DLD1 (cell line): Measurements from ENCODE around the gene OR1J4.
"Not testable (repeated sequence)": the region's sequence is repeated elsewhere in the genome, so short reads cannot be mapped to it uniquely, and the experiment has no call there.

ENCODE experiments used
- in situ Hi-C: cut with HindIII; loops from 2 replicates; pipeline ENCODE4 v1.10.0; 2017; ENCODE audit warnings: low sequenced_read_pairs

OR1J4 gene, protein sequence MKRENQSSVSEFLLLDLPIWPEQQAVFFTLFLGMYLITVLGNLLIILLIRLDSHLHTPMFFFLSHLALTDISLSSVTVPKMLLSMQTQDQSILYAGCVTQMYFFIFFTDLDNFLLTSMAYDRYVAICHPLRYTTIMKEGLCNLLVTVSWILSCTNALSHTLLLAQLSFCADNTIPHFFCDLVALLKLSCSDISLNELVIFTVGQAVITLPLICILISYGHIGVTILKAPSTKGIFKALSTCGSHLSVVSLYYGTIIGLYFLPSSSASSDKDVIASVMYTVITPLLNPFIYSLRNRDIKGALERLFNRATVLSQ

DNA sequence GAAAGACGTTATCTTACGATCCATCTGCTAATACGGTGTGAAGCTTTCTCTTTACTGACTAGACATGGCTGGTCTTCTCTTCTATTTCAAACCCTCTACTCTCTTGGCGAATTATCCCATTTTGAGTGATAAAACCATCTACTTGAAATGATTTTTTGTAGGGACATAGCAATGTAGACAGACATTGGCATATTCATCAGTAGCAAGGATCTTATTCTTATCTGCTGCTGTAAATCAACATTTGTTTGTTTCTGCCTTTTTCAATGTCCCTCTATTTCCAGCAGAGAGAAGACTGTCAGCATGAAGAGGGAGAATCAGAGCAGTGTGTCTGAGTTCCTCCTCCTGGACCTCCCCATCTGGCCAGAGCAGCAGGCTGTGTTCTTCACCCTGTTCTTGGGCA is at the start of gene OR1J4:
OR1J4 (plus strand) TSS at position 301 of the 400 bp plus-strand sequence; CDS start at position 301, 0 bp downstream.
- in situ Hi-C loops, result no loop called here

DNA sequence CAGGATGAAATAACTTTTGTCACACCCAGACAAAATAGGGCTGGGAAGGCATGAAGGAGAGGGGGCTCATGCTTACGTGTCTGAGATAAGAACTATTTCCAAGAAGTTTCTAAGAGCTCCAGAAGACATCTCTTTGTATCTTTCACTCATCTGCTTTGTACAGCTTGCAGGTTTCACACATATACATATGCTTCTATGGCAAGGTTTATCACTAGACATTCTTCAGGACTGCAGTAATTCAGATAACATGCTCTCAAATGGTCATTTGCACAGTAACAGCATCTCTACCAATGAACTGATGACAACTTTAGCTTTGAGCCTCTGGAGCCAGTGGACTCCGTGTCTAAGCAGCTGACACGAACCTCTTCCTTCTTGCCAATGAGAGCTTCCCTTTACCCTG is 44.4 kb upstream of the OR1J4 start:
- in situ Hi-C loops, result no loop called here

DNA sequence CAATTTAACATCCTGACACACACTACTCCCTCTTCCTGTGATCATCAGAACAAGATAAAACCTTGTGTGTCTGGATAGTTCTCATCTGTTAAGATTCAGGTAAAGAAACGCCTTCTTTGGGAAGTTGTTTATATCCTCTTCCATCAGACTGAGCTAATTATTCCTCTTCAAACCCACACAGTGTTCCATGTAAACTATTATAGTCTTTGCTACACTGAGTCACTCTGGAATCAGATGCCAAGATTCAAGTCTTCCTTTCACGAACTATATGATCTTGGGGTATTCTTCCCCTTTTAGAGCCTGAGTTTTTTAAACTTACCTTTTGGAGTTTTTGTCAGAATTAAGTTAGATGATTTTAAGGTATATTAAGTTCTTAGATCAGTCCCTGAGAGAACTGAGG is 43.2 kb upstream of the OR1J4 start:
- in situ Hi-C loops, result no loop called here

GRCh38 chr9:122477346-122477745 is 41.6 kb upstream of the OR1J4 start:
- in situ Hi-C loops, result no loop called here

DNA sequence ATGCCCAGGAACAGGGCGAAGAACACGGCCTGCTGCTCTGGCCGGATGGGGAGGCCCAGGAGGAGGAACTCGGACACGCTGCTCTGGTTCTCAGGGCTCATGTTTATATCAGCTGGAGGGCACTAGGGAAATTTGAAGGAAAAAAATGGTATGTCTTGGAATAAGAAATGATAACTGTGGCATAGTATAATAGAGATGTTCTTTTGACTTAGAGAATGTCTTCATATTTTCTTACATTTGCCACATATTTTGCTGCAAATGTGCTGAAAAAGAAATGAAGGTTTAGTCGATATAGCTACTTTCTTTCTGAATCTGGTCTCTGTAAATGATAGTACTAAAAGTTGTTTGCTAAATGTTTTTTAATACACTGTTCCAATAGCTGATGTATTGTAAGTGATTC is 41.1 kb upstream of the OR1J4 start, which contains the start of gene OR1J1:
OR1J1 (minus strand) TSS at position 101 of the 400 bp plus-strand sequence; CDS start at position 101, 0 bp downstream.
- in situ Hi-C loops, result no loop called here

DNA sequence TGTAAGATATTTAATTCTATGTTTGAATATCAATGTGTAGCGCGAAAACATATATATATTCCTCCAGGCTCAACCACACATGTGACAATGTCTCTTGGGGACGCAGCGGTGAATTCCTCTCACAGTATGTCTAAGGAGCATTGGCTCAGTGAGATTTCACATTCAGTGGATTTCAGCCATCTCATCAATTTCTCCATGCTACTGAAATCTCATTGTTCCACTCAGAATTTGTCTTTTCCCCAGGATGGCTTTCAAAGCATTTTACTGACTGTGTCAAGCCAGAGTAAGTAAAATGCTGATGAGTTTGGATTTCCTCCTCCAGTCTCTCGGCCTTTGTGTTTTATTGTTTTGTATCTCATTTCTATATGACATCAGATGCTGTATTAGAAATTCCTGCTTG is 39.9 kb upstream of the OR1J4 start:
- in situ Hi-C loops, result no loop called here

DNA sequence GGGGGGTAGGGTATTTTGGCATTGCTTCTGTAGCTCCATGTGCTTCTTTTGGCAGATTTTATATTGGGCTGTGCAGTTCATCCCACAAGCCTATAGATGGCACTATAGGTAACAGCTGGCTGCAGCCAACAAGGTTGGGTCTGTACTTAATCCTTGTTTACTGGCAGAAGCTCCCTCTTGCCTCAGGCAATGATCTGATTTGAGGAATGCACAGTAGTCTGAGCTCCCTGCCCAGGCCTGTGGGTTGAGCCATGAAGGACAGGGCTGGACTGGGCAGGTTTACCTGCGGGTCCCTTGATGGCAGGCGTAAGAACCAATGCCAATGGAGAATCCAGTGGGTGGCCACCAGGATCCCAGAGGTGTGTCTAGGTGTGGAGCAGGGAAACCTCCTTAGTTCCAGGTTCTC is 20.1 kb upstream of the OR1J4 start:
- in situ Hi-C loops, result no loop called here

DNA sequence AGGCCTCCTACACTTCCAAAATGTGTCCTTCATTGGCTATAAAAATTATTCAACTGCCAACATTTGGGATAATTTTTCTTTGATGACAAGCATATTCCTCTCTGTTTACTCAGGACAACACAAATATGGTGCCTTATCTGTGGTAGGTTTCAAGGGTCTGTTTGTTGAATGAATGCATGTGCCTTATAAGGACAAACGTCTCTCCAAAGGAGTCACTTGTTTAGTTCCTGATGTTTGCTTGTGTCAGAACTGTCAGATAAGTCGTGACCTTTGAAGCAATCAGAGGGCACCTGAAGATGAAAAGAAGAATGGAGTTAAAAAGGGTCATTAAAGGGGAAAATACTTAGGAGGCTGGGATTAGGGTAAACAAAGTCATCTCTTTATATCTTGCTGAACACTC is 12.0 kb upstream of the OR1J4 start:
- in situ Hi-C loops, result no loop called here

GRCh38 chr9:122510502-122510901 is 8.4 kb upstream of the OR1J4 start, which contains the start of gene OR1J2:
Gene OR1J2, plus strand, starts transcription at chr9:122510802. Its CDS starts 0 bp downstream, at chr9:122510802.
- in situ Hi-C loops, result no loop called here

- in situ Hi-C loops, result no loop called here
These were observed 715 bp upstream of the OR1J4 start for GRCh38 chr9:122518226-122518625.

DNA sequence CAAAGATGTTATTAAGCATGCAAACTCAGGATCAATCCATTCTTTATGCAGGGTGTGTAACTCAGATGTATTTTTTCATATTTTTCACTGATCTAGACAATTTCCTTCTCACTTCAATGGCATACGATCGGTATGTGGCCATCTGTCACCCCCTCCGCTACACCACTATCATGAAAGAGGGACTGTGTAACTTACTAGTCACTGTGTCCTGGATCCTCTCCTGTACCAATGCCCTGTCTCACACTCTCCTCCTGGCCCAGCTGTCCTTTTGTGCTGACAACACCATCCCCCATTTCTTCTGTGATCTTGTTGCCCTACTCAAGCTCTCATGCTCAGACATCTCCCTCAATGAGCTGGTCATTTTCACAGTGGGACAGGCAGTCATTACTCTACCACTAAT is 435 bp downstream of the OR1J4 start:
- in situ Hi-C loops, result no loop called here

DNA sequence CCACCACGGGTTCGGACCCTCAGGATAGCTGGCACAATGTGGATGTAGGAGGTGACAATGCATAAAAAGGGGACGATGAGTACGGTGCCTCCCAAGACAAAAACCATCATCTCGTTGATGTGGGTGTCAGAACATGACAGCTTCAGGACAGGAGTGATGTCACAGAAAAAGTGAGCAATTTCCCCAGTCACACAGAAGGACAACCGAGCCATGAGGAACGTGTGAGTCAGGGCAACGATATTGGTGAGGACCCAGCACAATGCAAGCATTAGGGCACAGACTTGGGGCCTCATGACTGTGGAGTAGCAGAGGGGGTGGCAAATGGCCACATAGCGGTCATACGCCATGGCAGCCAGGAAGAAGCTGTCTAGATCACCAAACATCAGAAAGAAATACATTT is 7.7 kb downstream of the OR1J4 start:
- in situ Hi-C loops, result no loop called here

- in situ Hi-C loops, result no loop called here
These were observed 8.3 kb downstream of the OR1J4 start, which contains the start of gene OR1N1 for GRCh38 chr9:122527193-122527592. Gene OR1N1, minus strand, starts transcription at chr9:122527293. Its CDS starts 0 bp downstream, at chr9:122527293.

DNA sequence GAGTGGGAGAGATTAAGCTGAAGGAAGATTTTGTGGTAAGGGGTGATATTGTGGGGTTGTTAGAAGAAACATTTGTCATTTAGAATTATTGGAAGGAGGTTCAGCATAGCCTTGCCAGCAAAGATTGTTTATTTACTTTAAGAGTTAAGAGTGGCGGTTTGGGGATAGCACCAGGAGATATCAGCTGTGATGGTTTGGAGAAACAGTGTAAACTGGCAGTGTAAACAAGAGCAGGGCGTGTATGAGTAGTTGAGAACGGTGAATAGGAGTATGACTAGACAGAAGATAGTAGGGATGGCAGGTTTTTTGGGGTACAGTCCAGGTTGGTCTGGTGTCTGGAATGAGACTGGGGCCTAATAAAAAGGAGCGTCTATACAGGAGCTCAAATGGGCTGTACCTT is 12.2 kb downstream of the OR1J4 start:
- in situ Hi-C loops, result not testable (repeated sequence)

GRCh38 chr9:122536134-122536533 is 17.2 kb downstream of the OR1J4 start:
- in situ Hi-C loops, result no loop called here

- in situ Hi-C loops, result not testable (repeated sequence)
These were observed 18.1 kb downstream of the OR1J4 start for GRCh38 chr9:122537066-122537465.

DNA sequence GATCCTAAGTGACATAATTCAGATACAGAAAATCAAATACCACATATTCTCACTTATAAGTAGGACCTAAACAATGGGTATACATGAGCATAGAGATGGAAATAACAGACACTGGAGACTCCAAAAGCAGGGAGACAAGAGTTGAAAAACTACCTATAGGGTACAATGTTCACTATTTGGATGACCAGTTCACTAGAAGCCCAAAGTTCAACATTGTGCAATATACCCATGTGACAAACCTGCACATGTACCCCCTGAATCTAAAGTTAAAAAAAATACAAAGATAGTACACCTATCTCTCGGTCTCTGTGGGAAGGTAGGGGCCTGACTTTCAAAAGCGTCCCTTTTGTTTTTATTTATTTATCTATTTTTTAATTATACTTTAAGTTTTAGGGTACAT is 19.8 kb downstream of the OR1J4 start:
- in situ Hi-C loops, result no loop called here

- in situ Hi-C loops, result no loop called here
These were observed 27.3 kb downstream of the OR1J4 start for GRCh38 chr9:122546196-122546595.

DNA sequence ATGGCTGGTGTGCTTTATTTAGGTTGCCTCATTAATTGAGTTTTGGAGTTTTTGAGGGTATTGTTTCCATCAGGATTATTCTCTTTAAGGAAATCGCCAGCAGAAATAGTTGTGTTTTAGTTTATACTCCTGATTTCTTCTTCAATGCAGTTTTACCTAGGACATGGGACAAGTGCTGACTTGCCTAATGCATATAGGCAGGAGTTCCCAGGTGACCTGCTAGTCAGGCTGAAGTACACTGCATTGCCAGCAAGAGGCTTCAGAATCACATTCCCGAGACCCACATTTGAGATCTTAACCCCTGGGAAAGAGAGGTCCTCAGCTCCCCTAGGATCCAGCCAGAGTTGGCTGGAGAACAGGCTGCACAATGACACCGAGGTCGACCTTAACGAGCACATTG is 32.4 kb downstream of the OR1J4 start:
- in situ Hi-C loops, result no loop called here

DNA sequence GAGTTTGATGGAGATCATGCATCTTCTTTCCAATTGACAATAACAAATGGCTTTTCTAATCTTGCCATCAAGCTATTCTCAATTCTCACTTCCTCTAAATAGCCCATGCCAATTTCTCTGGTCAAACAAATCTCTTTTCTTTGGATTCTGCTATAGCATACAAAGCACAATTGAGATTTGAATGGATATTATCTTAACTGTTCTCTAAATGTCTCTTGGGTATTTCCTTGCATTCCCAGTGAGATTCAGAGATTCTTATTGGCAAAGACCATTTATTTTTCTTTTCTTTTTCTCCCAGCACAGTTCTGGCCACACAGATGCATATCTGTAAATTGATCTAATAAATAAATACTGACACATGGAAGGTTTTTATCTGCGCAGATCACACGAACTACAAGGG is 33.9 kb downstream of the OR1J4 start, which contains the start of gene OR1N2:
OR1N2 (plus strand) TSS at position 301 of the 400 bp plus-strand sequence. CDS start 100 bp downstream, outside the sequence.
- in situ Hi-C loops, result no loop called here

GRCh38 chr9:122561446-122561845 is 42.5 kb downstream of the OR1J4 start:
- in situ Hi-C loops, result no loop called here

DNA sequence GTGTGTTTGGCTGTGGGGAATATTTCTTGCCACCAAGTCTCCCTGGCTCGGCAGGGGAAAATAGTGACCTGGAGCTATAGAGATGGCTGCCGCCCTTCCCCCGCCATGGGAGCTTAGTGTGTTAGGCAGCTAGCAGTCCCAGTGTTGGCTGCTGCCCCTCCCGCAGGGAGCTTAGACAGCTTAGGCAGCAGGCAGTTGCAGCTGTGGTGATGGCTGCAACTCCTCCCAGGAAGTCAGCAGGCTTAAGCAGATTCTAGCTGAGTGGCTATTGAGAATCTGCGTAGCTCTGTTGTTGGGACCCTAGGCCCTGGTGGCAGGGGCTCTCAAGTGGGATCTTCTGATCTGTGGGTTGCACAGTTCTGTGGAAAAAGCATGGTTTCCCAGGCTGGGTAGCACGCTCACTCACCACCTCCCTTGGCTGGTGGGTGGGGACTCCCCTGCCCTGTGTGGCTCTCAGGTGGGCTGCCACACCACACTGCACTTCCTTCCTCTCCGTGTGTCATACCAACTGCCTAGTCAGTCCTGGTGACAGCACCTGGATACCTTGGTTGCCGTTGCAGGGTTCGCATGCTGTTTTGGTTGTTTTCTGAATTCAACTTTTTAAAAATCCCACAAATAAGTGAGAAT is 43.3 kb downstream of the OR1J4 start:
- in situ Hi-C loops, result no loop called here
